Fibroblast of skin of abdomen (primary cell): Measurements from ENCODE around the gene BTK. TPM values are rescaled to one million over a fixed set of nuclear protein-coding genes. Genes with fewer than 3 reads are reported as not detected.

Experiments used
- DNase-seq: peaks from one replicate; pipeline ENCODE4 v3.0.0-alpha.2; 2013
- polyA plus RNA-seq, 2 experiments: library from polyadenylated mRNA; unstranded; fragments of 120-200 nt; gene quantifications; one replicate each; pipeline ENCODE4 v1.2.1, GENCODE V29; 2013; ENCODE audit not compliant: insufficient read length in 2 of 2

BTK gene
- not detected for polyA plus RNA-seq (2013, experiment 1 of 2; ENCODE audit: insufficient read length)
- not detected for polyA plus RNA-seq (2013, experiment 2 of 2; ENCODE audit: insufficient read length)

DNA sequence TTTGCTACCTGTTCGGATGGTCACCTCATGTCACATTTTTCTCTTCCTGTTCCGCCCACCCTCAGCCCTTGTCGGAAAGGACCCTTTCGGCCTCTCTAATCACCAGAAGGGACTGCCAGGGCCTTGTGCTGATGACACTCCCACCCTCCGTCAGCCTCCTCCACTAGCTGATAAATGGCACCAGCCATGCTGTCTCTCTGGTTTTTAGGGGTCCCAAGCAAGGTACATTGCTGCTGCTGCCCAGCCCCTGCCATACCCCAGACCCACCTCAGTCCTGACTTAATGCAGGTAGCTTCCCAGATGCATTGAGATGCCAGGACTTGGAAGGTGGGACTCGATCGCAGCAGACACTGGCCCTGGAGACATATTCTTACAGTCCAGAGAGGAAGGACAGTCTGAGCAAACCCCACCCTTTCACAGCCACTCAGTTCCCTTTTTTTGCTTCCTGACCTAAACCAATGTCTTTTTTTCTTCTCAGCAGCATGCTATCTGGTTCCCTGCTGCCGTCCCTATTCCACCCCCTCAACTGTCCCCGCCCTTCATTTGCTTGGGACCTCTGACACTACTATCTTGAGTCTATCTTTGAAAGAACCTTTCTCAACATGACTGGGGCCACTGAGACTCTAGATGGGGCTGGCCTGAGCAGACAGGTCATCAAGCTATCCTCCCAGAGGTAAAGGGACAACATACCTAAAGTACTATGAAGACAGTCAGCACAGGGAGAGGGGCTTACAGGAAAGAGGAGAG, at the start of gene BTK:
Gene BTK (minus strand): TSS at position 397 of the 747 bp plus-strand sequence. CDS start 10,907 bp downstream, outside the sequence.
- no peak for DNase-seq

DNA sequence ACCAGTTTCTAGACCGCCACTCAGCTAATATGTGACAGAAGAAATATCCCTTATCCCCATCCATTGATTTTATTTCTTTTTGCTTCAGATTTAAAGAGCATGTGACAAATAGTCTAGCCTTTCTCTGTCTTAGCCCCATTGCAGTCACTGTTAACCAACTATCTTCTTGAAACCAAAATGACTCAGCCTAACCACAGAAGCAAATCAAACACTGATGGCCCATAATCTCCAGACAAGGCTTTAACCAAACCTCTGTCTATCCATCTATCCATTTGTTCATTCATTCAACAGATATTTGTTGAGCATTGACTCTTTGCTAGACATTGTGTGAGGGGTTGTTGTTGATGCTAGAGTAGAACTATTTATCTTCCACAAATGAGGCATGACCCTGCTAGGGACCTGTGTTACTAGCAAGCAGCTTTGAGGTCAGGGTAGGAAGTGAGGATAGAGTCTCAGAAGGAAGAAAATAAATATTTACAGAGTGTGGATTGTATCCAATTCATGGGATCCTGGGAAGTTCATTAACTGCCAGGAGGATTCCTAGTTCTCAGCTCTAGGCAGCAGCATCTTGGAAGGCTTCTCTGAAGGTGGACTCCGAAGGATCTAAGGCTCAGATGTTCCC, 44.6 kb upstream of the BTK start:
- DNase-seq, result peak; percentile 70

DNA sequence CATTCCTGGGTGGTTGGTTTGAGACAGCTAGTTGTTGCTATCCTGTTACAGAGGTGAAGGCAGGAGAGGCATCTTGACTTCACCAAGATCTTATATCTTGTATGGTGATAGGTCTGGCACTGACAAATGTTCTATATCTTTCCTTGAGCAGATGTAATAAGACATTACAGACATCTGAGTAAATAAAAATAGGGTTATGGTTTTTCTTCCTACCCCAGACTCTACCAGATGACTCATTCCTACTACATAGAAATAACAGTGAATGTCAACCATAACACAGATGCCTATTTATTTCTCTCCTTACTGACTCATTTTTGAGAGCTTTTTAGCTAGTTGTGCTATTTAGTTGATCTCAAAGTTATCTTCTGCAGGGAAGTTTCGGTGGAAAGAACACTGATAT, 43.9 kb upstream of the BTK start:
- DNase-seq, result peak; percentile 77

DNA sequence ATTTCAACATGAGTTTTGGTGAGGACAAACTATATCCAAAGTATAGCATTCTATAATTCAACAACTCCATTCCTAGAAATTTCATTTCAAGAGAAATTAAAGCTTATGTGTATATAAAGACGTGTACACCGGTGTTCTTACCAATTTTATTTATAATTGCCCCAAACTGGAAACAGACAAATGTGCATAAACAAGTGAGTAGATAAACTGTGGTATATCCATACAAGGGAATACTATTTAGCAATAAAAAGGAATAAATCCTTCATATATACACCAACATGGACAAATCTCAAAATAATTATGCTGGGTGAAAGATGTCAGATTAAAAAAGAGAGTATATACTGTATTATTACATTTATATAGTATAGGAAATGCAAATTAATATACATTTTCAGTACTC, 42.0 kb upstream of the BTK start:
- no peak for DNase-seq

- DNase-seq, result no peak
Measured at GRCh38 chrX:101419489-101419888, 33.5 kb upstream of the BTK start.

DNA sequence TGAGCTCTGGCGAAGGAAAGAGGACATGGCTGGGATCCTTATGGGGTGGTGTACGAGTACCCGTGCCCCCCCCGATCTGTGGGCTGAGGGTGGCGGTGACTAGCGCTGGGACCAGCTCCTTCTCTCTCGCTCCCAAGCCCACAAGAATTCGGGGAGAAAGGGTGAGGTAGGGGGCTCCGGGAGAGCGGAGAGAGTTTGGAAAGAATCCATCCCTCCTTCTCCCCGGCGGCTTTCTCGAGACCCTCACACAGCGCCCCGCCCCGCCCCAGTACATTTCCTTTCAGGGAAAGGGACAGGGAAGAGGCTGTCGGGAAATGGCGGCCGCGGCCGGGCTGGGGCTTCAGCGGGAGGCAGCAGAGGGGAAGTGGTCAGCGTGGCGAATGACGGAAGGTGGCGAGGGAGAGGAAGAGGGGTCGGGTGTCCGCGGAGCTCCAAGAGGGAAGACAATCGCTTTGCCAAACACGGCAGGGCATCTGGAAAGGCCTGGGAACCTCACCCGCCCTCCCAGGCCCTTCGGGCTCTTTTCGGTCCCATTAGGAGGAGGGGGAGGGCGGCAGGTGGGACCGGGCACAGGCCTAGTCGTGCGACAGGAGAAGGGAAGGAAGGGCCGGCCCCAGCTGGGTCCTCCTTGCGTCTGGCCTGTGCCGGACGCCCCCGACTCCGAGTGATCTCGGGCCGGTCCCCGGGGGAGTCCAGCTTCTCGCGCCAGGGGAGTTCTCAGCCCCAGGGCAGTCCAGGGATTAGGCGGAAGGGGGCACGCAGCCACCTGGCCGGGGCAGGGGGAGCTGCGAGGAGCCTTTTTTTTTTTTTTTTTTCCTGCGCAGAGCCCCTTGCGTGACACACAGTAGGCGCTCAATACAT, 32.2 kb upstream of the BTK start:
- DNase-seq, result peak; percentile 39

DNA sequence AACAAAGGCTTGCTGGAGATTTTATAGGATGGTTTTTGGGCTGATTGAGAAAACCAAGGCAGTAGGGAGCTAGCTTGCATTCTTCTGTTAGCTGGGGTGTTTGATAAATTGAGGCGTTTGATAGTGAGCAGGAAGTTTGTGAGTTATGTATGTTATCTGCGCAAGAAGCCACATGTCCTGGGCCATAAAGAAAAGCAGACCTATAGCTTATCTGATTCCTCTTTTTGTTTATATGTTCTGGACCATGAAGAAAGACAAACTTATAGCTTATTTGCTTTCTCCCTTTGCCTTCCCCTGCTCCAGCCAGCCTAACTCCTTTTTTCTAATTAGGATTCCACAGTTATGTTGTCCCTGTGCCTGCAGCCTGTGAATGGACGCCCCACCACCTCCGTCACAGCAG, 31.2 kb upstream of the BTK start:
- DNase-seq, result no peak

DNA sequence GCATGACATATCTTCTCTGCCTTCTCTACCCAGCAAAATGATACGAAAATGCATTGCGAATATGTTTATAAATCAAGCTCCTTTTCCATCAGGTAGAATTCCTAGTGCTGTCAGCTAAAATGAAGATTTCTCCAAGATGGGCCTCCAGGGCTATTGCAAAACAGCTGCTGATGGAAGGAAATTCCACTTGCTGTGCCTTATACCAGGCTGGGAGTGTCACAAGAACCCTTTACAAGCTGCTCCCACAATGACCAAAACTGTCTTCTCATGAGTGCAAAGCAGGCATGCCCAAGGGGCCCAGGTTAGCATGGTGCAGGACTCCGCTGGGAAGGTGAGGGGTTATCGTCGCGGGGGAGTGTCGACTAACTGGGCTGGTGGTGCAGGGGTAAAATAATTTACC, 30.7 kb upstream of the BTK start:
- no peak for DNase-seq

- DNase-seq, result peak; percentile 65
Measured at GRCh38 chrX:101415180-101416145, 29.5 kb upstream of the BTK start.

GRCh38 chrX:101411984-101412383, 26.0 kb upstream of the BTK start:
- no peak for DNase-seq

DNA sequence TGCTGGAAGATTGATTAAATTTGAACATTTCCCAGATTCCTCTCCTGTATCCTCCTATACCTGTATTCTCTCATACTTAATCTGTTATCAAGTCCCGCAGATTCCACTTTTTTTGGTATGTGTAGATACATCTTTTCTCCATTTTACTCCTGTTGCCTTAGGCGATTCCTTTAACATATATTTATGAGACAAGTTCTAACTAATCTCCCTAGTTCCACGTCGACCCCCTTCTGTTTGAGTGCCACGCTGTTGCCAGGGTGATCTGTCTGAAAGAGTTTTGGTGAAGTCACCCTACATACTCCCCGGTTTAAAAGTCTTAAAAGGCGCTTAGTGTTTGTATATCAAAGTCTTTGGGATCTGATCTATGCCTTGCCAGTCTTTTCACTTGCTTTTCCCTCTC, 24.5 kb upstream of the BTK start:
- DNase-seq, result no peak

DNA sequence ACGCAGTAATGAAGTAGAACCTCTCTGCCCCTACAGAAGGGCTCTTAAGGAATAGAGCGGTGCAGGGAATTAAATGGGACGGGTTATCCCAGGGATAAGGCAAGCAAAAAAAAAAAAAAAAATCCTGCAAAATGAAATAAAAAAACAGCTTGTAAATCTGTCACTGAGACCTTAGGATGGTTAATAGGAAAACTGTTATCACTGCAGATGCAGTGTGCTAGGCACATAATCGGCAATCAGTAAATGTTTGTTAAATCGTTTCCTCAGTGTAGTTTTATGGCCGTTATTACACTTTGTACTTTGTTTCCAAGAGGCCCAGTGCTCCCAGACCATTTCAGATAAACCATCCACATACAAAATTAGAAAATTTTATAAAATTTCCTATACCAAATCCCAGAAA, 23.1 kb upstream of the BTK start:
- DNase-seq, result no peak

DNA sequence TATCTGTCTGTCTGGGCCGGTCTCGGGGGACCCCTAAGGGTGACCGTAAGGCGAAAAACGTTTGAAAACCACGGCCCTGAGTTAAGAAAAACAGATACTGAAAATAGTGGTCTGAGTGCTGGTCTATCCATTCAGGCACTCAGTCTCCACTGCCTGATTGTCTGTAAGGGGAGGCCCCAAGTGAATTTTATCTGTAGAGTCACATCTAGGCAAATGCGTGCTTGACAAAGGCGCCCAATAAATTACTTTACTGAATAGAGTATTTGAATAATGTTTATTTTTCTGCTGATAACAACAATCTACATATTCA, 22.5 kb upstream of the BTK start:
- no peak for DNase-seq

GRCh38 chrX:101407748-101408531, 21.9 kb upstream of the BTK start, which contains the start of the genes GLA and HNRNPH2:
Gene GLA (minus strand): TSS chrX:101407925. CDS start chrX:101407903, 22 bp downstream.
Gene HNRNPH2 (plus strand): TSS chrX:101408222. CDS start chrX:101411989, 3,767 bp downstream.
- peak; percentile 98 for DNase-seq

GRCh38 chrX:101407167-101407747, 21.3 kb upstream of the BTK start:
- no peak for DNase-seq

GRCh38 chrX:101399825-101400224, 13.8 kb upstream of the BTK start:
- DNase-seq, result no peak

GRCh38 chrX:101398694-101399093, 12.7 kb upstream of the BTK start:
- no peak for DNase-seq

DNA sequence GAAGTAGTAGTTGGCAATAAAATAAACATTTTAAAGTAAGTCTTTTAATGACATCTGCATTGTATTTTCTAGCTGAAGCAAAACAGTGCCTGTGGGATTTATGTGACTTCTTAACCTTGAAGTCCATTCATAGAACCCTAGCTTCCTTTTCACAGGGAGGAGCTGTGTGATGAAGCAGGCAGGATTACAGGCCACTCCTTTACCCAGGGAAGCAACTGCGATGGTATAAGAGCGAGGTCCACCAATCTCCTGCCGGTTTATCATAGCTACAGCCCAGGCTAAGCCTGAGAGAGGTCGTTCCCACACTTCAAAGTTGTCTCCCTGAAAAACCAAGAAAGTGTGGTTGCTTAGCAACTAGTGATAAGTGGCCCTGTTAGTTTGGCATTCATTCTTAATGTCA, 11.8 kb upstream of the BTK start:
- DNase-seq, result no peak

GRCh38 chrX:101395789-101396188, 9.8 kb upstream of the BTK start:
- no peak for DNase-seq

DNA sequence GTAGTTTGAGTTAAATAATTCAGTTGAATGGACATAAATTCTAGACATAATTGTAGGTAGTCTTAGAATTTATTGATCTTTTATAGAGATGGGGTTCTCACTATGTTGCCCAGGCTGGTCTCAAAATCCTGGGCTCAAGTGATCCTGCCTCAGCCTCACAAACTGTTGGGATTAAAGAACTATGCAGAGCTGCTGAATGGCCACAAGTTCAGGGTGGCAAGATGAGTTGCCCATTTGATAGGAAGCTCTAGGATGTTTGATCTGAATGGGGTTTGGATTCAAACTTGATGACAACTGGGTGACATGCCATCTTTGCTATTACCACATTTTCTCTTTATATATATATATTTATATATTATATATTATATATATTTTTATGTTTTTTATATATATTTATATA, 8.4 kb upstream of the BTK start:
- DNase-seq, result no peak
